K562 (cell line): Measurements from ENCODE around the gene MAPKAPK2. TPM values are rescaled to one million over a fixed set of nuclear protein-coding genes. Genes with fewer than 3 reads are reported as not detected.

Experiments used
- ATAC-seq: fragments of 200-7000 bp; cut with Tn5 transposase; 3 replicates; pipeline ENCODE4 v1.9.1; 2020; ENCODE audit warnings: moderate library complexity
- BruUV-seq: library from RNA; stranded (reverse); fragments of 400-500 nt; replicated peaks from 2 replicates; lab custom pipeline; 2021; lab: Mats Ljungman, UMichigan
- CTCF ChIA-PET: fragments of 300-600 bp; formaldehyde crosslinking; extraction: SDS; loops from one replicate; lab custom pipeline; 2021; ENCODE audit warnings: low intra/inter-chr PET ratio; lab: Yijun Ruan, JAX
- POLR2A ChIA-PET: fragments of 300-600, 350-650 bp; sonication (Branson Sonifier 250); formaldehyde crosslinking; extraction: SDS; loops from one replicate; lab custom pipeline; 2021; ENCODE audit warnings: antibody characterized with exemption, inconsistent platforms; lab: Yijun Ruan, JAX
- DNase-seq, 4 experiments: peaks; one replicate each; pipeline versions ENCODE4 v3.0.0 to v3.0.0-alpha.2; 2011 to 2018; ENCODE audit warnings: low spot score in 3 of 4, mixed read lengths in 3 of 4; ENCODE audit errors: extremely low read depth in 1 of 4
- FAIRE-seq: peaks from 2 replicates; lab custom pipeline; 2011; peaks lifted over from hg19 to GRCh38; lab: Jason Lieb, UNC
- H2AFZ ChIP-seq: 2 replicates; pipeline ENCODE4 v1.6.0; 2011; ENCODE audit warnings: low read depth, low read length, control low read depth, inconsistent platforms
- H3K27ac ChIP-seq: fragments of 200-600 bp; 3 replicates; pipeline ENCODE4 v1.8.0; 2011; ENCODE audit warnings: low read depth, mild to moderate bottlenecking, control low read depth, inconsistent platforms, low read length, moderate library complexity, mixed read lengths; ENCODE audit errors: extremely low read depth
- H3K27me3 ChIP-seq, 2 experiments: fragments of 300-600 bp in 1 of 2; 2 replicates in 1 of 2; 3 replicates in 1 of 2; pipeline versions ENCODE4 v1.6.0 to v1.8.0; 2011; ENCODE audit warnings: inconsistent platforms in 2 of 2, low read length in 2 of 2, mild to moderate bottlenecking in 1 of 2, mixed read lengths in 1 of 2, moderate library complexity in 1 of 2; ENCODE audit not compliant: control insufficient read depth in 2 of 2, insufficient read depth in 2 of 2
- H3K36me3 ChIP-seq: fragments of 300-600 bp; 3 replicates; pipeline ENCODE4 v1.8.0; 2011; ENCODE audit warnings: mild to moderate bottlenecking, low read length, inconsistent platforms; ENCODE audit not compliant: control insufficient read depth, insufficient read depth
- H3K4me1 ChIP-seq, 2 experiments: fragments of 200-600 bp in 1 of 2; replicated peaks in 1 of 2; 2 replicates in 1 of 2; 3 replicates in 1 of 2; pipeline versions ENCODE4 v1.5.1 to v1.8.0; 2011; ENCODE audit warnings: inconsistent platforms in 2 of 2, low read length in 2 of 2, mild to moderate bottlenecking in 1 of 2, mixed read lengths in 1 of 2, moderate library complexity in 1 of 2; ENCODE audit not compliant: control insufficient read depth in 2 of 2, insufficient read depth in 2 of 2
- H3K4me2 ChIP-seq: 2 replicates; pipeline ENCODE4 v1.6.1; 2011; ENCODE audit warnings: low read length, control low read depth, inconsistent platforms, mixed read lengths; ENCODE audit not compliant: insufficient read depth
- H3K4me3 ChIP-seq: fragments of 200-600 bp; sonication (generic), shearing (Covaris generic); 2 replicates; pipeline ENCODE4 v1.5.1; 2016; ENCODE audit warnings: control low read depth, inconsistent platforms
- H3K79me2 ChIP-seq: fragments of 200-600 bp; 3 replicates; pipeline ENCODE4 v1.8.0; 2011; ENCODE audit warnings: low read length, inconsistent platforms; ENCODE audit not compliant: control insufficient read depth, insufficient read depth
- H3K9ac ChIP-seq, 2 experiments: 2 replicates each; pipeline versions ENCODE4 v1.6.0 to v1.6.1; 2011; ENCODE audit warnings: low read depth in 2 of 2, low read length in 2 of 2, control low read depth in 1 of 2, inconsistent platforms in 1 of 2, mild to moderate bottlenecking in 1 of 2, mixed read lengths in 1 of 2; ENCODE audit not compliant: insufficient read depth in 1 of 2
- H3K9me1 ChIP-seq: one replicate; pipeline ENCODE4 v1.6.0; 2011; ENCODE audit warnings: inconsistent platforms, mild to moderate bottlenecking, low read length, moderate library complexity; ENCODE audit not compliant: control insufficient read depth, insufficient read depth
- H3K9me3 ChIP-seq: replicated peaks from 2 replicates; pipeline ENCODE4 v1.5.1; 2011; ENCODE audit warnings: low read depth, low read length, inconsistent platforms; ENCODE audit not compliant: control insufficient read depth, insufficient read depth
- H4K20me1 ChIP-seq: replicated peaks from 2 replicates; pipeline ENCODE4 v1.6.1; 2011; ENCODE audit warnings: low read length, inconsistent platforms, mixed read lengths; ENCODE audit not compliant: control insufficient read depth, insufficient read depth
- FOXP4 ChIP-seq: sonication (generic); formaldehyde crosslinking; IDR thresholded peaks from 2 replicates; pipeline ENCODE4 v1.8.0; 2022; ENCODE audit warnings: mild to moderate bottlenecking, missing genetic modification reagents, borderline replicate concordance
- GTF2A2 ChIP-seq: IDR thresholded peaks from 2 replicates; pipeline ENCODE4 v1.6.1; 2016; ENCODE audit warnings: mild to moderate bottlenecking, missing genetic modification characterization, missing compliant biosample characterization
- ID3 ChIP-seq, 2 experiments: fragments of 250-450 bp in 1 of 2; fragments of 450-650 bp in 1 of 2; sonication (Bioruptor Pico) in 1 of 2; IDR thresholded peaks; 2 replicates each; pipeline versions ENCODE4 v1.6.1 to v1.8.0; 2016 to 2021; ENCODE audit warnings: mild to moderate bottlenecking in 2 of 2, moderate library complexity in 2 of 2, missing compliant biosample characterization in 1 of 2, missing genetic modification characterization in 1 of 2
- MNT ChIP-seq, 2 experiments: fragments of 450-650 bp; conservative IDR thresholded peaks; 2 replicates each; pipeline ENCODE4 v1.6.1; 2017; ENCODE audit warnings: mild to moderate bottlenecking in 2 of 2, moderate library complexity in 2 of 2
- NR2C1 ChIP-seq, 2 experiments: fragments of 450-650 bp; IDR thresholded peaks; 2 replicates each; pipeline ENCODE4 v1.6.1; 2017; ENCODE audit warnings: mild to moderate bottlenecking in 2 of 2, antibody characterized with exemption in 1 of 2, inconsistent platforms in 1 of 2, missing compliant biosample characterization in 1 of 2, missing genetic modification characterization in 1 of 2
- OTX1 ChIP-seq: fragments of 450-650 bp; formaldehyde crosslinking; IDR thresholded peaks from 2 replicates; pipeline ENCODE4 v1.4.0; 2022; ENCODE audit warnings: mild to moderate bottlenecking
- SAFB ChIP-seq: fragments of 200-400 bp; formaldehyde crosslinking; IDR thresholded peaks from 2 replicates; pipeline ENCODE4 v1.6.1; 2017; ENCODE audit warnings: low read depth, low read length, borderline replicate concordance
- SREBF1 ChIP-seq: fragments of 150-350 bp; IDR thresholded peaks from 2 replicates; pipeline ENCODE4 v1.6.1; 2014; ENCODE audit warnings: antibody characterized with exemption, low read depth, low read length, borderline replicate concordance
- ZBTB26 ChIP-seq: fragments of 450-650 bp; formaldehyde crosslinking; IDR thresholded peaks from 2 replicates; pipeline ENCODE4 v1.4.0; 2022; ENCODE audit warnings: missing genetic modification characterization
- ZFX ChIP-seq: sonication (generic); formaldehyde crosslinking; IDR thresholded peaks from 2 replicates; pipeline ENCODE4 v1.8.0; 2022; ENCODE audit warnings: mild to moderate bottlenecking, missing genetic modification reagents, moderate library complexity
- ZNF133 ChIP-seq: fragments of 250-450 bp; sonication (Bioruptor Pico); IDR thresholded peaks from 2 replicates; pipeline ENCODE4 v1.4.0; 2020; ENCODE audit warnings: mild to moderate bottlenecking
- WGBS: fragments of 100-300 bp; shearing (Covaris generic); methylation state at CpG from one replicate; pipeline ENCODE4 v1.1.6; 2016; ENCODE audit warnings: low coverage, mixed read lengths; ENCODE audit not compliant: insufficient coverage; ENCODE audit errors: missing lambda C conversion rate; 5-methylcytosine and 5-hydroxymethylcytosine counted together
- in situ Hi-C: fragments of 300-500 bp; cut with MboI; formaldehyde crosslinking; loops from 4 replicates; pipeline ENCODE4 v1.15.0; 2018; ENCODE audit warnings: inconsistent platforms, mixed read lengths
- intact Hi-C: fragments of 100-400 bp; cut with micrococcal nuclease; formaldehyde crosslinking; loops from 2 replicates; pipeline ENCODE4 v1.14.2; 2022
- polyA plus RNA-seq, 8 experiments: library from polyadenylated mRNA; depleted of rRNA in 4 of 8; stranded (reverse) in 5 of 8; unstranded in 3 of 8; fragments of >200 nt; fragmentation: Nextera tagmentation in 2 of 8; fragmentation: Illumina TruSeq in 1 of 8; extraction: Ambion mirVana in 2 of 8; extraction: Trizol in 1 of 8; gene quantifications; 2 replicates each; pipeline versions ENCODE4 v1.2.1 to v1.2.3, GENCODE V29; 2011 to 2014; ENCODE audit warnings: inconsistent platforms in 1 of 8, missing spikeins in 1 of 8
- total RNA-seq, 7 experiments: library from RNA; depleted of rRNA in 6 of 7; stranded (reverse); fragments of >200 nt in 6 of 7; fragmentation: Illumina TruSeq in 2 of 7; extraction: Trizol in 2 of 7; gene quantifications; 2 replicates each; pipeline versions ENCODE4 v1.2.1 to v1.2.3, GENCODE V29; 2011 to 2021; ENCODE audit warnings: low replicate concordance in 1 of 7

MAPKAPK2 gene
- total and polyA plus RNA-seq, 9 of the 15 experiments (the other 6 are each of a cell fraction or from before 2014, with no cell fraction given): 0.63 to 94.2 (median 52.1) TPM

- Histone ChIP-seq H3K27me3 (no peaks in the 10 kb centered on the region), H3K9ac (peak overlapping the region; percentile 17 to 18; a peak in 2 of 4 replicates), H3K36me3 (no peaks in the 10 kb centered on the region), H3K9me1 (no peaks in the 10 kb centered on the region), H3K9me3 (no peaks in the 10 kb centered on the region), H4K20me1 (peaks cover 32% of the 10 kb centered on the region), H3K27ac (peak overlapping the region; percentile 57), H3K4me2 (peak overlapping the region; percentile 22; the same call in 1 of the 2 replicates), H3K4me1 (peaks cover 38 to 64% of the 10 kb centered on the region in 2 experiments), H3K79me2 (peaks cover 95% of the 10 kb centered on the region), H3K4me3 (no peak overlapping the region), H2AFZ (no peak overlapping the region)
- FAIRE-seq (no peak), ATAC-seq (peak; percentile 26), DNase-seq (no peak)
- no TSS peak for BruUV-seq
- ChIA-PET CTCF (no interaction called here), POLR2A (interaction anchor here (0.6 to 1.9 kb wide), 6 partner anchors 16 to 789 kb away, joined by 3 to 9 read pairs (median 4); partner anchors contain the start of gene EIF2D)
- intact Hi-C loops (loop anchor here (5.0 kb wide), 1 partner anchor 104 kb away; the partner anchor contains the start of gene EIF2D), in situ Hi-C loops (no loop called here)
- WGBS: 61% methylated on average over 11 of the region's 11 CpGs
- TF ChIP-seq ZNF133 (CRISPR knock-in tag) (no peak), SREBF1 (no peak), ID3 (CRISPR knock-in tag; IDR thresholded peaks at IDR 0.05) (no peak), ID3 (tag; IDR thresholded peaks at IDR 0.05) (0 out of 2 replicates have a peak, but pooled peaks have one; percentile 21), NR2C1 (IDR thresholded peaks at IDR 0.05) (no peak), NR2C1 (tag; IDR thresholded peaks at IDR 0.05) (peak; percentile 33; the same call in 1 of the 2 replicates), MNT (conservative IDR thresholded peaks at IDR 0.05) (no peak), FOXP4 (CRISPR knock-in tag) (no peak), GTF2A2 (tag) (0 out of 2 replicates have a peak, but pooled peaks have one; percentile 11), ZBTB26 (CRISPR knock-in tag) (0 out of 2 replicates have a peak, but pooled peaks have one; percentile 16), SAFB (no peak), ZFX (CRISPR knock-in tag) (0 out of 2 replicates have a peak, but pooled peaks have one; percentile 14), OTX1 (CRISPR knock-in tag) (peak; percentile 8; the same call in 1 of the 2 replicates)
Observed at GRCh38 chr1:206716159-206716869, 31.6 kb downstream of the MAPKAPK2 start.
